Measurements from ENCODE around the gene DNAJA2. TPM values are rescaled to one million over a fixed set of nuclear protein-coding genes. Genes with fewer than 3 reads are reported as not detected.

Gene DNAJA2
- total and polyA plus RNA-seq, 9 of the 15 experiments (the other 6 are each of a cell fraction or from before 2014, with no cell fraction given): 24.1 to 75.9 (median 50.7) TPM

DNA sequence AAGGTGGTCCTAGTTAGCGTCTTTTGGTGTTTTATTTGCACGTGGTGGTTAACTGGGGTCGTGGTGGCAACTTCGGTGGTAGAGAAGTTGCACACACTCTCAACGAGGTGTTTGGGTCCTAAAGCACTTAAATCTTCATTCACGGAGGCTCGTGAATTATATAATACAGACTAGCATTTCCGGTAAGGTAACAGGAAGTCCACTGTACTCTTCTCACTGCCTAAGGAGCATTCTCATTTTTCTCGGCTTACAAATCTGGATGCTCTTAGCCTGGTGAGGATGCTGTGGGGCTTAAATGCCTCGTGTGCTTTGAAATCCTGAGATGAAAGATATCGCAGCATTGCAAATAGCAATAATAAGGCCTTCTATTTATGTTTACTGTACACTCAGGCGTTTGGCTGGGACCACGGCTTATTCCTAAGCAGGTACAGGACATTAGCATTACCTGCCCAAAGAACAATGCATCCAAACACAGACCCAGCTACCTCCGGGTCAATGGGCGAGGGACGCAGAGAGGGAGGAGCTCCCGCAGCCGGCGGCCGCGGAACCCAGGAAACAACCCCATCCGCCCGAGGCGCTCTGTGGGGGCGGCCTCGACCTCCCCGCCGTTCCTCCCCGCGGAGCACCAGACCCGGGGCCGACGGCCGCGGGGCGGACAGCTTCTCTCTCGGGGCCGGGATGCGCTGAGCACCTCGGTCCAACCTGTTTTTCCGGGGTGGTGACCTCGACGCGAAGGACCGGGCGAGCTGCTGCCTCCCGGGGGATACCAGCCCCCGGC is 856 bp downstream of the DNAJA2 start:
- peak overlapping the region; percentile 87 for H2AFZ ChIP-seq (ENCODE audit: low read depth, low read length)
- ChIA-PET POLR2A (interaction anchor here (2.1 kb wide), 1 partner anchor 10 kb away, joined by 14 read pairs; no protein-coding TSS in a partner anchor), CTCF (ENCODE audit: low intra/inter-chr PET ratio) (no interaction called here)
- H3K36me3 ChIP-seq (ENCODE audit: control insufficient read depth, insufficient read depth, low read length): peaks cover 44% of the 10 kb centered on the region
- peak; percentile 55 to 70 (median 62) for DNase-seq (ENCODE audit: extremely low read depth in 1 of 4, low spot score in 3 of 4)
- H4K20me1 ChIP-seq (replicated peaks; ENCODE audit: control insufficient read depth, insufficient read depth, low read length): peaks cover 11% of the 10 kb centered on the region
- under 1% methylated on average over 36 of the region's 48 CpGs for WGBS (ENCODE audit: insufficient coverage, low coverage, missing lambda C conversion rate)
- peak overlapping the region; percentile 95 for H3K4me3 ChIP-seq
- H3K4me2 ChIP-seq (ENCODE audit: insufficient read depth, low read length): peak overlapping the region; percentile 84
- H3K9ac ChIP-seq (ENCODE audit: insufficient read depth in 1 of 2, low read depth in 2 of 2, low read length in 2 of 2): peak overlapping the region; percentile 86 to 96
- H3K79me2 ChIP-seq (ENCODE audit: control insufficient read depth, insufficient read depth, low read length): peaks cover 56% of the 10 kb centered on the region
- H3K9me1 ChIP-seq (ENCODE audit: control insufficient read depth, insufficient read depth, low read length): no peaks in the 10 kb centered on the region
- ATAC-seq: peak; percentile 68
- peaks cover 13% of the 10 kb centered on the region in 2 experiments; a peak in 4 of 5 replicates for H3K4me1 ChIP-seq (replicated peaks in 1 of 2; ENCODE audit: control insufficient read depth in 2 of 2, insufficient read depth in 2 of 2, low read length in 2 of 2)
- FAIRE-seq: peak; percentile 77
- no peaks in the 10 kb centered on the region for H3K9me3 ChIP-seq (replicated peaks; ENCODE audit: control insufficient read depth, insufficient read depth, low read depth, low read length)
- in situ Hi-C loops (cut with MboI): no loop called here
- TSS peak; percentile 53 for BruUV-seq (replicated peaks)
- H3K27me3 ChIP-seq (ENCODE audit: control insufficient read depth in 2 of 2, insufficient read depth in 2 of 2, low read length in 2 of 2): no peaks in the 10 kb centered on the region
- intact Hi-C loops (cut with micrococcal nuclease): no loop called here
- H3K27ac ChIP-seq (ENCODE audit: extremely low read depth, low read depth, low read length): peak overlapping the region; percentile 83
- TF ChIP-seq, protein P1, sequence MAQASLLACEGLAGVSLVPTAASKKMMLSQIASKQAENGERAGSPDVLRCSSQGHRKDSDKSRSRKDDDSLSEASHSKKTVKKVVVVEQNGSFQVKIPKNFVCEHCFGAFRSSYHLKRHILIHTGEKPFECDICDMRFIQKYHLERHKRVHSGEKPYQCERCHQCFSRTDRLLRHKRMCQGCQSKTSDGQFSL (CRISPR knock-in tag; IDR thresholded peaks at IDR 0.05): no peak
- TF ChIP-seq, protein P1 (tag; IDR thresholded peaks at IDR 0.05): 0 out of 4 replicates have a peak, but pooled peaks of 1 of the 2 experiments have one; percentile 2
- no peak for TF ChIP-seq RBM14 (IDR thresholded peaks at IDR 0.05; ENCODE audit: borderline replicate concordance, insufficient read depth, low read depth, low read length)
- no peak for TF ChIP-seq ARID2 (IDR thresholded peaks at IDR 0.05)
- no peak for TF ChIP-seq SMARCA5 (IDR thresholded peaks at IDR 0.05)
- no peak for TF ChIP-seq ZSCAN32 (CRISPR knock-in tag; IDR thresholded peaks at IDR 0.05)
- TF ChIP-seq, protein P2, sequence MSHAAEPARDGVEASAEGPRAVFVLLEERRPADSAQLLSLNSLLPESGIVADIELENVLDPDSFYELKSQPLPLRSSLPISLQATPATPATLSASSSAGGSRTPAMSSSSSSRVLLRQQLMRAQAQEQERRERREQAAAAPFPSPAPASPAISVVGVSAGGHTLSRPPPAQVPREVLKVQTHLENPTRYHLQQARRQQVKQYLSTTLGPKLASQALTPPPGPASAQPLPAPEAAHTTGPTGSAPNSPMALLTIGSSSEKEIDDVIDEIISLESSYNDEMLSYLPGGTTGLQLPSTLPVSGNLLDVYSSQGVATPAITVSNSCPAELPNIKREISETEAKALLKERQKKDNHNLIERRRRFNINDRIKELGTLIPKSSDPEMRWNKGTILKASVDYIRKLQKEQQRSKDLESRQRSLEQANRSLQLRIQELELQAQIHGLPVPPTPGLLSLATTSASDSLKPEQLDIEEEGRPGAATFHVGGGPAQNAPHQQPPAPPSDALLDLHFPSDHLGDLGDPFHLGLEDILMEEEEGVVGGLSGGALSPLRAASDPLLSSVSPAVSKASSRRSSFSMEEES (CRISPR knock-in tag; IDR thresholded peaks at IDR 0.05): no peak
- TF ChIP-seq ATF7 (IDR thresholded peaks at IDR 0.05): no peak
- no peak for TF ChIP-seq MEIS2 (IDR thresholded peaks at IDR 0.05; ENCODE audit: partially characterized antibody)
- TF ChIP-seq PRPF4 (IDR thresholded peaks at IDR 0.05; ENCODE audit: insufficient read depth, low read depth, low read length, poor library complexity, severe bottlenecking): no peak
- no peak for TF ChIP-seq E2F3 (CRISPR knock-in tag; IDR thresholded peaks at IDR 0.05)
- peak; percentile 25 for TF ChIP-seq SAP30 (IDR thresholded peaks at IDR 0.05; ENCODE audit: borderline replicate concordance, insufficient read depth, low read depth, low read length, poor library complexity, severe bottlenecking)
- no peak for TF ChIP-seq SMARCB1 (IDR thresholded peaks at IDR 0.05; ENCODE audit: insufficient read length, low read depth)
- TF ChIP-seq, protein P3, sequence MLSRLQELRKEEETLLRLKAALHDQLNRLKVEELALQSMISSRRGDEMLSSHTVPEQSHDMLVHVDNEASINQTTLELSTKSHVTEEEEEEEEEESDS (CRISPR knock-in tag; IDR thresholded peaks at IDR 0.05): no peak
